CD14-positive monocyte (primary cell): ENCODE measurements around the gene UNKL. TPM values are rescaled to one million over a fixed set of nuclear protein-coding genes. Genes with fewer than 3 reads are reported as not detected.

Source experiments
- DNase-seq, 3 donors: peaks; one replicate each; pipeline ENCODE4 v3.0.0-alpha.2; 2011 to 2022
- H2AFZ ChIP-seq: 2 replicates; pipeline ENCODE4 v1.6.0; 2012; ENCODE audit warnings: mild to moderate bottlenecking, low read depth, low read length, inconsistent platforms; ENCODE audit not compliant: insufficient read depth, poor library complexity, severe bottlenecking
- H3K27ac ChIP-seq, 2 donors: 1 replicate in 1 of 2; 2 replicates in 1 of 2; pipeline ENCODE4 v1.5.1; 2012 to 2013; ENCODE audit warnings: low read length in 2 of 2, control low read depth in 1 of 2, inconsistent platforms in 1 of 2, low read depth in 1 of 2, mild to moderate bottlenecking in 1 of 2
- H3K27me3 ChIP-seq, 2 donors: one replicate each; pipeline versions ENCODE4 v1.6.0 to v1.6.1; 2011 to 2013; ENCODE audit warnings: low read length in 2 of 2; ENCODE audit not compliant: control insufficient read depth in 2 of 2, insufficient read depth in 2 of 2
- H3K36me3 ChIP-seq, 2 donors: replicated peaks in 1 of 2; 1 replicate in 1 of 2; 2 replicates in 1 of 2; pipeline versions ENCODE4 v1.5.1 to v1.6.1; 2012 to 2013; ENCODE audit warnings: low read length in 2 of 2, control low read depth in 1 of 2, inconsistent platforms in 1 of 2, mild to moderate bottlenecking in 1 of 2; ENCODE audit not compliant: insufficient read depth in 2 of 2, control insufficient read depth in 1 of 2
- H3K4me1 ChIP-seq, 2 donors: 1 replicate in 1 of 2; 2 replicates in 1 of 2; pipeline versions ENCODE4 v1.5.1 to v1.6.1; 2012 to 2013; ENCODE audit warnings: low read length in 2 of 2, control low read depth in 1 of 2, inconsistent platforms in 1 of 2, mild to moderate bottlenecking in 1 of 2, moderate library complexity in 1 of 2; ENCODE audit not compliant: insufficient read depth in 2 of 2, control insufficient read depth in 1 of 2
- H3K4me2 ChIP-seq: replicated peaks from 2 replicates; pipeline ENCODE3; 2012; ENCODE audit warnings: low read length, moderate library complexity, mild to moderate bottlenecking; ENCODE audit not compliant: poor library complexity, severe bottlenecking; ENCODE audit errors: extremely low read depth
- H3K4me3 ChIP-seq, 3 experiments: fragments of 200-600 bp in 1 of 3; sonication (generic) in 1 of 3; replicated peaks in 1 of 3; 1 replicate in 2 of 3; 2 replicates in 1 of 3; pipeline ENCODE4 v1.5.1; 2011 to 2013; ENCODE audit warnings: low read length in 3 of 3, mild to moderate bottlenecking in 3 of 3, control low read depth in 2 of 3, low read depth in 2 of 3, inconsistent platforms in 1 of 3, moderate library complexity in 1 of 3
- H3K79me2 ChIP-seq: 2 replicates; pipeline ENCODE4 v1.6.0; 2012; ENCODE audit warnings: mild to moderate bottlenecking, control low read depth, inconsistent platforms, low read length, moderate library complexity; ENCODE audit not compliant: insufficient read depth
- H3K9ac ChIP-seq: 2 replicates; pipeline ENCODE4 v1.6.0; 2017; ENCODE audit warnings: low read length, mild to moderate bottlenecking; ENCODE audit not compliant: insufficient read depth, poor library complexity, severe bottlenecking
- H3K9me3 ChIP-seq, 2 donors: replicated peaks in 1 of 2; 1 replicate in 1 of 2; 2 replicates in 1 of 2; pipeline versions ENCODE4 v1.5.1 to v1.6.1; 2012 to 2013; ENCODE audit warnings: low read length in 2 of 2, control low read depth in 1 of 2; ENCODE audit not compliant: control insufficient read depth in 1 of 2, insufficient read depth in 1 of 2
- H4K20me1 ChIP-seq: 2 replicates; pipeline ENCODE4 v1.6.0; 2012; ENCODE audit warnings: mild to moderate bottlenecking, low read length, control low read depth, moderate library complexity; ENCODE audit not compliant: insufficient read depth
- H3K27ac Mint-ChIP-seq, 7 donors: one replicate each; pipeline ENCODE4 v1.8.0; 2020; ENCODE audit warnings: mild to moderate bottlenecking in 7 of 7, mixed read lengths in 7 of 7, moderate library complexity in 6 of 7, inconsistent platforms in 2 of 7
- H3K27me3 Mint-ChIP-seq, 3 donors: one replicate each; pipeline ENCODE4 v1.8.0; 2021 to 2022; ENCODE audit warnings: low read depth in 3 of 3, mild to moderate bottlenecking in 3 of 3, mixed read lengths in 3 of 3, moderate library complexity in 3 of 3, inconsistent platforms in 1 of 3
- H3K36me3 Mint-ChIP-seq, 2 donors: one replicate each; pipeline ENCODE4 v1.8.0; 2020; ENCODE audit warnings: mixed read lengths in 2 of 2, inconsistent platforms in 1 of 2, mild to moderate bottlenecking in 1 of 2
- H3K4me1 Mint-ChIP-seq: one replicate; pipeline ENCODE4 v1.8.0; 2020; ENCODE audit warnings: mild to moderate bottlenecking, mixed read lengths
- H3K4me3 Mint-ChIP-seq, 2 donors: one replicate each; pipeline ENCODE4 v1.8.0; 2020; ENCODE audit warnings: mild to moderate bottlenecking in 2 of 2, mixed read lengths in 2 of 2, moderate library complexity in 1 of 2
- H3K9me3 Mint-ChIP-seq, 7 donors: one replicate each; pipeline ENCODE4 v1.8.0; 2020 to 2022; ENCODE audit warnings: mixed read lengths in 7 of 7, mild to moderate bottlenecking in 6 of 7, moderate library complexity in 6 of 7, inconsistent platforms in 2 of 7
- CTCF ChIP-seq: fragments of 200-600 bp; IDR thresholded peaks from one replicate; pipeline ENCODE4 v1.8.0; 2022; ENCODE audit warnings: antibody characterized with exemption, mild to moderate bottlenecking
- WGBS: methylation state at CpG from one replicate; pipeline ENCODE4 v1.1.5; 2013; ENCODE audit warnings: missing lambda C conversion rate; ENCODE audit not compliant: insufficient coverage; 5-methylcytosine and 5-hydroxymethylcytosine counted together
- intact Hi-C, 2 donors: fragments of 100-400 bp; cut with micrococcal nuclease; formaldehyde crosslinking; loops; one replicate each; pipeline versions ENCODE4 v1.15.0 to v1.15.1; 2023
- polyA plus RNA-seq, 3 donors: library from polyadenylated mRNA; depleted of rRNA in 1 of 3; unstranded in 2 of 3; stranded (reverse) in 1 of 3; fragments of 300-500 nt in 2 of 3; fragments of >200 nt in 1 of 3; fragmentation: Illumina TruSeq in 2 of 3; gene quantifications; 1 replicate in 2 of 3; 2 replicates in 1 of 3; pipeline ENCODE4 v1.2.3, GENCODE V29; 2012 to 2021

The UNKL gene
- polyA plus RNA-seq, 3 donors, result 1.2 to 19.9 (median 2.2) TPM

- no peak overlapping the region for H3K27ac ChIP-seq
- H3K36me3 ChIP-seq, result peaks cover 14 to 23% of the 10 kb centered on the region in 2 donors
- whole genome bisulfite sequencing, result 94% methylated on average over 31 of the region's 33 CpGs
- Mint-ChIP-seq H3K27ac (peak overlapping the region in 1 of 7 donors; percentile 25), H3K9me3 (peaks cover 0 to 4% (median 0%) of the 10 kb centered on the region in 7 donors), H3K36me3 (peaks cover 21 to 41% of the 10 kb centered on the region in 2 donors), H3K4me3 (no peak overlapping the region), H3K4me1 (peaks cover 27% of the 10 kb centered on the region), H3K27me3 (no peaks in the 10 kb centered on the region)
- H3K79me2 ChIP-seq, result peaks cover 90% of the 10 kb centered on the region
- intact Hi-C loops, result loop anchor here in 1 of 2 donors (10.0 kb wide), 1 partner anchor 59 kb away; the partner anchor contains the start of gene UNKL
- no peak overlapping the region for H3K4me2 ChIP-seq
- no peaks in the 10 kb centered on the region for H3K9me3 ChIP-seq
- H3K4me1 ChIP-seq, result peaks cover 12 to 21% of the 10 kb centered on the region in 2 donors
- peaks cover 93% of the 10 kb centered on the region for H4K20me1 ChIP-seq
- TF ChIP-seq CTCF, result no peak
- no peak for DNase-seq
- no peaks in the 10 kb centered on the region for H3K27me3 ChIP-seq
- no peak overlapping the region for H3K4me3 ChIP-seq
- no peak overlapping the region for H3K9ac ChIP-seq
- no peak overlapping the region for H2AFZ ChIP-seq
These were observed 58.2 kb downstream of the UNKL start for GRCh38 chr16:1356061-1356900.

- peaks cover 33% of the 10 kb centered on the region for H3K4me1 Mint-ChIP-seq
- DNase-seq, result no peak
- no peak for TF ChIP-seq CTCF
- intact Hi-C loops, result loop anchor here in 1 of 2 donors (10.0 kb wide), 1 partner anchor 59 kb away; the partner anchor contains the start of gene UNKL
- H3K27ac ChIP-seq, result no peak overlapping the region
- no peak overlapping the region for H3K27ac Mint-ChIP-seq
- H3K27me3 Mint-ChIP-seq, result no peaks in the 10 kb centered on the region
- H3K79me2 ChIP-seq, result peaks cover 90% of the 10 kb centered on the region
- no peaks in the 10 kb centered on the region for H3K9me3 ChIP-seq
- H3K4me3 ChIP-seq, result no peak overlapping the region
- peaks cover 93% of the 10 kb centered on the region for H4K20me1 ChIP-seq
- H3K4me1 ChIP-seq, result peaks cover 18 to 28% of the 10 kb centered on the region in 2 donors
- no peak overlapping the region for H3K4me2 ChIP-seq
- 98% methylated on average over 15 of the region's 15 CpGs for WGBS
- H2AFZ ChIP-seq, result no peak overlapping the region
- H3K36me3 ChIP-seq, result peaks cover 8 to 16% of the 10 kb centered on the region in 2 donors
- no peak overlapping the region for H3K4me3 Mint-ChIP-seq
- H3K9me3 Mint-ChIP-seq, result peaks cover 0 to 4% (median 0%) of the 10 kb centered on the region in 7 donors
- peak overlapping the region; percentile 1 for H3K9ac ChIP-seq
- no peaks in the 10 kb centered on the region for H3K27me3 ChIP-seq
- peaks cover 17 to 34% of the 10 kb centered on the region in 2 donors for H3K36me3 Mint-ChIP-seq
These were observed 58.9 kb downstream of the UNKL start for GRCh38 chr16:1355591-1355990.
